ENCODE data around the gene DTNB. TPM values are rescaled to one million over a fixed set of nuclear protein-coding genes. Genes with fewer than 3 reads are reported as not detected.

The DTNB gene
- polyA plus RNA-seq, 1 of the 3 experiments (the other 2 are of a cell fraction): 15.3 TPM

GRCh38 chr2:25528173-25528572 lies 145.2 kb downstream of the DTNB start (continued):
- no peak for TF ChIP-seq IRF3 (IDR thresholded peaks at IDR 0.05; ENCODE audit: low read depth, low read length)
- no peak for TF ChIP-seq SIN3A (IDR thresholded peaks at IDR 0.05; ENCODE audit: borderline replicate concordance, low read depth, low read length)
- no peak for TF ChIP-seq CTCF (IDR thresholded peaks at IDR 0.05)
- TF ChIP-seq ELF1 (IDR thresholded peaks at IDR 0.05): no peak
- TF ChIP-seq CHD2 (IDR thresholded peaks at IDR 0.05; ENCODE audit: low read length, partially characterized antibody): no peak
- TF ChIP-seq TEAD4 (IDR thresholded peaks at IDR 0.05; ENCODE audit: borderline replicate concordance, insufficient read depth): peak; percentile 78

DNA sequence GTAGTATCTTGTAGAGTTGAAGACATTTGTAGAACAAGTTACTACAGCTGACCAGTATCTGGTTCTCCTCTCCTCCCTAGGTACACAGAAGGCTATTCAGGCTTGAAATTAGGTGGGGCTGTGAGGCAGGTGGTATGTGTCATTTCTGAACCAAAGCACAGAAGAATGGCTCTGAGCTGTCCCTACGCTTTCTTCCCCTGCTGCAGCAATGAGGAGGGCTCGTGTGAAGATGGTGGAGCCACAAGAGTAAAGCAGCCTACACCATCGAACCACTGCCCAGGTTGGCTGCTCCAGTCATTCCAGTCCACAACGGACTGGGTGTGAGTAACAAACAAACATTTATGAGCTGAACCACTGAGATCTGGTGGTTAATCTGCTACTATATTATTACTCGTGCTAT lies 148.9 kb downstream of the DTNB start:
- WGBS (ENCODE audit: low lambda C conversion rate): 95% methylated on average over 5 of the region's 5 CpGs
- no peak for TF ChIP-seq MEF2A (IDR thresholded peaks at IDR 0.05; ENCODE audit: borderline replicate concordance, low read depth)
- no peak for TF ChIP-seq FOSL2 (IDR thresholded peaks at IDR 0.05; ENCODE audit: borderline replicate concordance, low read depth)
- TF ChIP-seq JUND (IDR thresholded peaks at IDR 0.05): no peak
- no peak for TF ChIP-seq GABPA (IDR thresholded peaks at IDR 0.05; ENCODE audit: low read depth)
- no peak for TF ChIP-seq POLR2AphosphoS5 (IDR thresholded peaks at IDR 0.05; ENCODE audit: low read depth, low read length)
- no peak for TF ChIP-seq RFX5 (IDR thresholded peaks at IDR 0.05; ENCODE audit: low read length)
- TF ChIP-seq RAD21 (IDR thresholded peaks at IDR 0.05; ENCODE audit: low read length): no peak
- no peak for TF ChIP-seq FOXJ3 (CRISPR knock-in tag; IDR thresholded peaks at IDR 0.05)
- TF ChIP-seq PBX3 (IDR thresholded peaks at IDR 0.05): no peak
- DNase-seq: no peak
- Histone ChIP-seq H2AFZ (ENCODE audit: low read depth) (no peak overlapping the region), H3K27ac (ENCODE audit: low read depth in 2 of 2, low read length in 1 of 2) (no peak overlapping the region), H3K9me2 (no peaks in the 10 kb centered on the region), H3K9ac (no peak overlapping the region), H3K27me3 (ENCODE audit: insufficient read depth) (no peaks in the 10 kb centered on the region), H4K20me1 (ENCODE audit: insufficient read depth) (no peaks in the 10 kb centered on the region), H3K4me3 (ENCODE audit: low read depth in 2 of 2, low read length in 1 of 2) (no peak overlapping the region), H3K79me2 (ENCODE audit: insufficient read depth) (no peaks in the 10 kb centered on the region), H3K4me1 (ENCODE audit: control insufficient read depth in 1 of 2, insufficient read depth in 2 of 2, low read depth in 1 of 2, low read length in 1 of 2) (peaks cover 4 to 15% of the 10 kb centered on the region in 2 experiments), H3F3A (replicated peaks; ENCODE audit: insufficient read depth) (peaks cover 20% of the 10 kb centered on the region), H3K9me3 (no peaks in the 10 kb centered on the region), H3K4me2 (no peak overlapping the region), H3K36me3 (replicated peaks in 1 of 2; ENCODE audit: control insufficient read depth in 1 of 2, insufficient read depth in 2 of 2, low read length in 1 of 2) (no peaks in the 10 kb centered on the region)
- ChIA-PET CTCF (interaction anchor here (1.4 to 1.8 kb wide), 4 partner anchors 29 to 162 kb away, joined by 3 to 6 read pairs (median 6); no protein-coding TSS in a partner anchor), POLR2A (no interaction called here)

Data from SK-N-SH (cell line).